SK-N-SH treated with all-trans-retinoic acid at 6 μM for 48 hours (cell line): ENCODE measurements around the gene LRCH2.

Experiments used
- ARNTL ChIP-seq: fragments of 450-650 bp; formaldehyde crosslinking; IDR thresholded peaks from 2 replicates; pipeline ENCODE4 v1.5.0; 2020; ENCODE audit warnings: low read depth, mild to moderate bottlenecking, moderate library complexity, borderline replicate concordance
- CSDC2 ChIP-seq: fragments of 250-450 bp; sonication (Bioruptor Pico); IDR thresholded peaks from 2 replicates; pipeline ENCODE4 v1.5.0; 2020; ENCODE audit warnings: mild to moderate bottlenecking, moderate library complexity
- ESRRG ChIP-seq: fragments of 250-450 bp; sonication (Bioruptor Pico); IDR thresholded peaks from 2 replicates; pipeline ENCODE4 v1.6.1; 2021; ENCODE audit warnings: mild to moderate bottlenecking
- GLIS3 ChIP-seq: fragments of 250-450 bp; sonication (Bioruptor Pico); IDR thresholded peaks from 2 replicates; pipeline ENCODE4 v1.5.0; 2020; ENCODE audit warnings: mild to moderate bottlenecking, moderate library complexity
- PPARA ChIP-seq: fragments of 250-450 bp; sonication (Bioruptor Pico); IDR thresholded peaks from 2 replicates; pipeline ENCODE4 v1.5.0; 2020; ENCODE audit warnings: mild to moderate bottlenecking, borderline replicate concordance
- RARB ChIP-seq: fragments of 250-450 bp; sonication (Bioruptor Pico); IDR thresholded peaks from 2 replicates; pipeline ENCODE4 v1.8.0; 2021; ENCODE audit warnings: mild to moderate bottlenecking, moderate library complexity
- ZFP30 ChIP-seq: fragments of 450-650 bp; formaldehyde crosslinking; IDR thresholded peaks from 2 replicates; pipeline ENCODE4 v1.5.0; 2022; ENCODE audit warnings: mild to moderate bottlenecking, moderate library complexity
- ZNF8 ChIP-seq: fragments of 450-650 bp; formaldehyde crosslinking; IDR thresholded peaks from 2 replicates; pipeline ENCODE4 v1.5.0; 2020; ENCODE audit warnings: mild to moderate bottlenecking, moderate library complexity
- TF ChIP-seq, protein P1 (sequence below): fragments of 250-450 bp; sonication (Bioruptor Pico); IDR thresholded peaks from 2 replicates; pipeline ENCODE4 v1.8.0; 2020; ENCODE audit warnings: mild to moderate bottlenecking, moderate library complexity, borderline replicate concordance
- TF ChIP-seq, protein P2 (sequence below): fragments of 250-450 bp; sonication (Bioruptor Pico); IDR thresholded peaks from 2 replicates; pipeline ENCODE4 v1.5.0; 2020; ENCODE audit warnings: mild to moderate bottlenecking, moderate library complexity

DNA sequence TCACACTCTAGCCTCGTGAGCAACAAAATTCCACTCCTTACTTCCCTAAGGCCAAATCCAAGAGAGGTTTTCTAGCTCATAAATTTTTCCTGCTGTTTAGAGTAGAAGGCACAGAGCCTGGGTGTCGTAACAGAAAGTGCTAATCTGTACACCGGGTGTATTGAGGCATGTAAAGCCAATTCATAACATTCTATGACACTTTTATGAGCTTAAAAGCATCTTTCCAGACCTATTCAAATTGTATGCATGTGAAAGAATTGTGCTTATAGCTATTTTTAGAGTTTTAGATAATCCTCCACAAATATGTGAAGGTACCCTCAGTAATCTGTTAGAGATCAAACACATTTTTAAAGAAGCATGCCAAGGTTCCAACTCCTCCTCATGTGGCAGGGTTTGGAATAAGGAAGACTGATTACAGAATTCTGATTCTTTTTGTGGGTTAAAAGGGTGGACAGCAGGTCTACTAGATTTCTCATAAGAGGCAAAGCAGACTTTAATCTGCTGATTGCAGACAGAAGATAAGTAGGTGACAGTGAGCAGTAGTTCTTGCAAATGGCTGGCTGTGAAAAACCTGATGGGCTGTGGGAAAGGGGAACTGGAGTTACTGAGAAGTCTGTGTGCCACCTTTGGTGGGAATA, 25.5 kb upstream of the LRCH2 start:
- TF ChIP-seq ZNF8 (CRISPR knock-in tag) (no peak), ESRRG (CRISPR knock-in tag) (no peak), CSDC2 (CRISPR knock-in tag) (no peak), GLIS3 (CRISPR knock-in tag) (no peak), ARNTL (CRISPR knock-in tag) (no peak), RARB (CRISPR knock-in tag) (no peak), PPARA (CRISPR knock-in tag) (no peak), ZFP30 (CRISPR knock-in tag) (no peak)
- TF ChIP-seq, protein P1, sequence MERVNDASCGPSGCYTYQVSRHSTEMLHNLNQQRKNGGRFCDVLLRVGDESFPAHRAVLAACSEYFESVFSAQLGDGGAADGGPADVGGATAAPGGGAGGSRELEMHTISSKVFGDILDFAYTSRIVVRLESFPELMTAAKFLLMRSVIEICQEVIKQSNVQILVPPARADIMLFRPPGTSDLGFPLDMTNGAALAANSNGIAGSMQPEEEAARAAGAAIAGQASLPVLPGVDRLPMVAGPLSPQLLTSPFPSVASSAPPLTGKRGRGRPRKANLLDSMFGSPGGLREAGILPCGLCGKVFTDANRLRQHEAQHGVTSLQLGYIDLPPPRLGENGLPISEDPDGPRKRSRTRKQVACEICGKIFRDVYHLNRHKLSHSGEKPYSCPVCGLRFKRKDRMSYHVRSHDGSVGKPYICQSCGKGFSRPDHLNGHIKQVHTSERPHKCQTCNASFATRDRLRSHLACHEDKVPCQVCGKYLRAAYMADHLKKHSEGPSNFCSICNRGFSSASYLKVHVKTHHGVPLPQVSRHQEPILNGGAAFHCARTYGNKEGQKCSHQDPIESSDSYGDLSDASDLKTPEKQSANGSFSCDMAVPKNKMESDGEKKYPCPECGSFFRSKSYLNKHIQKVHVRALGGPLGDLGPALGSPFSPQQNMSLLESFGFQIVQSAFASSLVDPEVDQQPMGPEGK (CRISPR knock-in tag): no peak
- TF ChIP-seq, protein P2, sequence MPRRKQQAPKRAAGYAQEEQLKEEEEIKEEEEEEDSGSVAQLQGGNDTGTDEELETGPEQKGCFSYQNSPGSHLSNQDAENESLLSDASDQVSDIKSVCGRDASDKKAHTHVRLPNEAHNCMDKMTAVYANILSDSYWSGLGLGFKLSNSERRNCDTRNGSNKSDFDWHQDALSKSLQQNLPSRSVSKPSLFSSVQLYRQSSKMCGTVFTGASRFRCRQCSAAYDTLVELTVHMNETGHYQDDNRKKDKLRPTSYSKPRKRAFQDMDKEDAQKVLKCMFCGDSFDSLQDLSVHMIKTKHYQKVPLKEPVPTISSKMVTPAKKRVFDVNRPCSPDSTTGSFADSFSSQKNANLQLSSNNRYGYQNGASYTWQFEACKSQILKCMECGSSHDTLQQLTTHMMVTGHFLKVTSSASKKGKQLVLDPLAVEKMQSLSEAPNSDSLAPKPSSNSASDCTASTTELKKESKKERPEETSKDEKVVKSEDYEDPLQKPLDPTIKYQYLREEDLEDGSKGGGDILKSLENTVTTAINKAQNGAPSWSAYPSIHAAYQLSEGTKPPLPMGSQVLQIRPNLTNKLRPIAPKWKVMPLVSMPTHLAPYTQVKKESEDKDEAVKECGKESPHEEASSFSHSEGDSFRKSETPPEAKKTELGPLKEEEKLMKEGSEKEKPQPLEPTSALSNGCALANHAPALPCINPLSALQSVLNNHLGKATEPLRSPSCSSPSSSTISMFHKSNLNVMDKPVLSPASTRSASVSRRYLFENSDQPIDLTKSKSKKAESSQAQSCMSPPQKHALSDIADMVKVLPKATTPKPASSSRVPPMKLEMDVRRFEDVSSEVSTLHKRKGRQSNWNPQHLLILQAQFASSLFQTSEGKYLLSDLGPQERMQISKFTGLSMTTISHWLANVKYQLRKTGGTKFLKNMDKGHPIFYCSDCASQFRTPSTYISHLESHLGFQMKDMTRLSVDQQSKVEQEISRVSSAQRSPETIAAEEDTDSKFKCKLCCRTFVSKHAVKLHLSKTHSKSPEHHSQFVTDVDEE (CRISPR knock-in tag): no peak
